ENCODE results near the gene OVOL2. TPM values are rescaled to one million over a fixed set of nuclear protein-coding genes. Genes with fewer than 3 reads are reported as not detected.
"Not testable (repeated sequence)": the region's sequence is repeated elsewhere in the genome, so short reads cannot be mapped to it uniquely, and the experiment has no call there.

The OVOL2 gene
- total RNA-seq, 1 experiment from 2014 or later = not detected

DNA sequence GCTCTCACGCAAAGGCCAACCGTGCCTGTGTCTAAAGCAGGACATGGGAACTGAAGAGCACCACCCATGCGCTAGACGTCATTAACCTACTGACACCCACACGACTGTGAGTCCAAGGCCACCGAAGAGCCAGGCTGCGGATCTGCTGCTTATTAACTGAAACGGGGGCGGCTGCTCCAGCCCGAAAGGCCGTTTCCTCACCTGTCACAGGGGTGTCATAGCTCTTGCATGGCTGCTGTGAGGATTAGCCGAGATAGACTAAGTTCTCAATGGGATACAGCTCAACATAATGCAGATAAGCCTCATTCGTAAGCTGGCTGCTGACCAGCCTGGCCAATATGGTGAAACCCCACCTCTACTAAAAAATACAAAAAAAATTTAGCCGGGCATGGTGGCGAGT, 26.7 kb downstream of the OVOL2 start:
- Histone ChIP-seq H3K4me3 (ENCODE audit: low read depth, low read length, poor library complexity, severe bottlenecking) (no peak overlapping the region), H3K9me3 (ENCODE audit: low read depth, low read length, poor library complexity, severe bottlenecking) (no peaks in the 10 kb centered on the region), H3K4me1 (ENCODE audit: insufficient read depth, low read length, poor library complexity, severe bottlenecking) (no peaks in the 10 kb centered on the region), H3K36me3 (ENCODE audit: insufficient read depth, low read length, poor library complexity, severe bottlenecking) (no peaks in the 10 kb centered on the region), H3K27me3 (replicated peaks; ENCODE audit: insufficient read depth, low read depth, low read length, poor library complexity) (no peaks in the 10 kb centered on the region), H3K27ac (ENCODE audit: low read depth, low read length, poor library complexity, severe bottlenecking) (no peak overlapping the region)
- BruUV-seq (replicated peaks) = no TSS peak
- DNase-seq (ENCODE audit: low spot score) = no peak
- intact Hi-C loops (cut with micrococcal nuclease; ENCODE audit: unreplicated experiment) = no loop called here
- ChIA-PET CTCF (no interaction called here), POLR2A (ENCODE audit: low non-redundant PET) (no interaction called here)
- TF ChIP-seq EZH2 (IDR thresholded peaks at IDR 0.05; ENCODE audit: borderline replicate concordance, low read depth, low read length, poor library complexity, severe bottlenecking) = no peak
- TF ChIP-seq, protein P1, sequence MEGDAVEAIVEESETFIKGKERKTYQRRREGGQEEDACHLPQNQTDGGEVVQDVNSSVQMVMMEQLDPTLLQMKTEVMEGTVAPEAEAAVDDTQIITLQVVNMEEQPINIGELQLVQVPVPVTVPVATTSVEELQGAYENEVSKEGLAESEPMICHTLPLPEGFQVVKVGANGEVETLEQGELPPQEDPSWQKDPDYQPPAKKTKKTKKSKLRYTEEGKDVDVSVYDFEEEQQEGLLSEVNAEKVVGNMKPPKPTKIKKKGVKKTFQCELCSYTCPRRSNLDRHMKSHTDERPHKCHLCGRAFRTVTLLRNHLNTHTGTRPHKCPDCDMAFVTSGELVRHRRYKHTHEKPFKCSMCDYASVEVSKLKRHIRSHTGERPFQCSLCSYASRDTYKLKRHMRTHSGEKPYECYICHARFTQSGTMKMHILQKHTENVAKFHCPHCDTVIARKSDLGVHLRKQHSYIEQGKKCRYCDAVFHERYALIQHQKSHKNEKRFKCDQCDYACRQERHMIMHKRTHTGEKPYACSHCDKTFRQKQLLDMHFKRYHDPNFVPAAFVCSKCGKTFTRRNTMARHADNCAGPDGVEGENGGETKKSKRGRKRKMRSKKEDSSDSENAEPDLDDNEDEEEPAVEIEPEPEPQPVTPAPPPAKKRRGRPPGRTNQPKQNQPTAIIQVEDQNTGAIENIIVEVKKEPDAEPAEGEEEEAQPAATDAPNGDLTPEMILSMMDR (conservative IDR thresholded peaks at IDR 0.05; ENCODE audit: low read depth, low read length) = no peak

DNA sequence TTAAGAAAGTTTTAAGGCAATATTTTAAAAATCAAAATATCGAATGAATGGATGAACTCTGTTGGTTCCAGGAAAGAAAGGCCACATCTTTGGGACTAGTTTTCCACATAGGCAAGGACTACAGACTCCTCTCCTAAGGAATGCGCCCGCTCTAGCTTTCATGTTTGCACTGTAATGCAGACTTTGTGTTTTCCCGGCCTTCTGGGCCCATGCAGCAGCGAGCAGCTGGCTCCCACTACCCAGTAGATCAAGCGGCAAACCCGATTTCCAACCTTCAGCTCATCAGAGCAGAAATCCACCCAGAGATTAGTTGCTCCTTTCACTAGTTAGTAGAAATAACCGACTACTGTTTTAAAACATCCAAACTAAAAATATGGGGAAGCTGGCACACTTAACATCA, 27.7 kb downstream of the OVOL2 start:
- intact Hi-C loops (cut with micrococcal nuclease; ENCODE audit: unreplicated experiment) = no loop called here
- Histone ChIP-seq H3K4me3 (ENCODE audit: low read depth, low read length, poor library complexity, severe bottlenecking) (no peak overlapping the region), H3K27me3 (replicated peaks; ENCODE audit: insufficient read depth, low read depth, low read length, poor library complexity) (no peaks in the 10 kb centered on the region), H3K27ac (ENCODE audit: low read depth, low read length, poor library complexity, severe bottlenecking) (no peak overlapping the region), H3K9me3 (ENCODE audit: low read depth, low read length, poor library complexity, severe bottlenecking) (no peaks in the 10 kb centered on the region), H3K36me3 (ENCODE audit: insufficient read depth, low read length, poor library complexity, severe bottlenecking) (no peaks in the 10 kb centered on the region), H3K4me1 (ENCODE audit: insufficient read depth, low read length, poor library complexity, severe bottlenecking) (no peaks in the 10 kb centered on the region)
- TF ChIP-seq, protein P1 (conservative IDR thresholded peaks at IDR 0.05; ENCODE audit: low read depth, low read length) = no peak
- no peak for TF ChIP-seq EZH2 (IDR thresholded peaks at IDR 0.05; ENCODE audit: borderline replicate concordance, low read depth, low read length, poor library complexity, severe bottlenecking)
- ChIA-PET CTCF (no interaction called here), POLR2A (ENCODE audit: low non-redundant PET) (no interaction called here)
- no TSS peak for BruUV-seq (replicated peaks)
- DNase-seq (ENCODE audit: low spot score) = no peak

DNA sequence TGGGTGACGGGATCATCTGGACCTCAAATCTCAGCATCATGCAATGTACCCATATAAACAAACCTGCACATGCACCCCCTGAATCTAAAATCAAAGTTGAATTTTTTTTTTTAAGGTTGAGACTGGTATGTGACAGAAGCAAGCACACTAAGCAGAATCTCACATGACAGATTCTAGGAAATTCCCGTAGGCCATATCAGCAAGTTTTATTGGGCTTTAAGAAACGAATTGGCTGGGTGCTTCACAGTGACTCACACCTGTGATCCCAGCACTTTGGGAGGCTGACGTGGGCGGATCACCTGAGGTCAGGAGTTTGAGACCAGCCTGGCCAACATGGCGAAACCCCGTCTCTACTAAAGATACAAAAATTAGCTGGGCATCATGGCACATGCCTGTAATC, 30.7 kb downstream of the OVOL2 start:
- H3K9me3 ChIP-seq (ENCODE audit: low read depth, low read length, poor library complexity, severe bottlenecking); H3K36me3 ChIP-seq (ENCODE audit: insufficient read depth, low read length, poor library complexity, severe bottlenecking); H3K4me3 ChIP-seq (ENCODE audit: low read depth, low read length, poor library complexity, severe bottlenecking); CTCF ChIA-PET; intact Hi-C loops (cut with micrococcal nuclease; ENCODE audit: unreplicated experiment); POLR2A ChIA-PET (ENCODE audit: low non-redundant PET); BruUV-seq (replicated peaks); H3K27ac ChIP-seq (ENCODE audit: low read depth, low read length, poor library complexity, severe bottlenecking); H3K4me1 ChIP-seq (ENCODE audit: insufficient read depth, low read length, poor library complexity, severe bottlenecking); H3K27me3 ChIP-seq (replicated peaks; ENCODE audit: insufficient read depth, low read depth, low read length, poor library complexity); DNase-seq (ENCODE audit: low spot score): not testable (repeated sequence)

GRCh38 chr20:18024606-18025127, 33.0 kb downstream of the OVOL2 start:
- Histone ChIP-seq H3K9me3 (ENCODE audit: low read depth, low read length, poor library complexity, severe bottlenecking) (no peaks in the 10 kb centered on the region), H3K27me3 (replicated peaks; ENCODE audit: insufficient read depth, low read depth, low read length, poor library complexity) (no peaks in the 10 kb centered on the region), H3K27ac (ENCODE audit: low read depth, low read length, poor library complexity, severe bottlenecking) (no peak overlapping the region), H3K36me3 (ENCODE audit: insufficient read depth, low read length, poor library complexity, severe bottlenecking) (no peaks in the 10 kb centered on the region), H3K4me3 (ENCODE audit: low read depth, low read length, poor library complexity, severe bottlenecking) (no peak overlapping the region), H3K4me1 (ENCODE audit: insufficient read depth, low read length, poor library complexity, severe bottlenecking) (no peaks in the 10 kb centered on the region)
- TF ChIP-seq EZH2 (IDR thresholded peaks at IDR 0.05; ENCODE audit: borderline replicate concordance, low read depth, low read length, poor library complexity, severe bottlenecking) = no peak
- TF ChIP-seq, protein P1 (conservative IDR thresholded peaks at IDR 0.05; ENCODE audit: low read depth, low read length) = no peak
- intact Hi-C loops (cut with micrococcal nuclease; ENCODE audit: unreplicated experiment) = no loop called here
- BruUV-seq (replicated peaks) = no TSS peak
- ChIA-PET POLR2A (ENCODE audit: low non-redundant PET) (no interaction called here), CTCF (no interaction called here)
- no peak for DNase-seq (ENCODE audit: low spot score)
